ENCODE results near the gene PTPRN. TPM values are rescaled to one million over a fixed set of nuclear protein-coding genes. Genes with fewer than 3 reads are reported as not detected.
A peak's percentile ranks its signal among the peaks of the same experiment; 100 is the strongest.

The PTPRN gene
- total and polyA plus RNA-seq, 4 donors, result 0.11 to 2.6 (median 0.22) TPM

GRCh38 chr2:219350710-219351221, 41.6 kb upstream of the PTPRN start:
- peaks cover 0 to 4% (median 0%) of the 10 kb centered on the region in 4 donors for H3K9me3 ChIP-seq (ENCODE audit: control insufficient read depth in 4 of 4, insufficient read depth in 3 of 4, low read length in 3 of 4)
- no peak for ATAC-seq (ENCODE audit: insufficient read depth, low FRiP score)
- no peaks in the 10 kb centered on the region for H3K36me3 ChIP-seq (ENCODE audit: control insufficient read depth in 4 of 4, insufficient read depth in 4 of 4, low read length in 4 of 4)
- H3K27me3 ChIP-seq (ENCODE audit: control insufficient read depth in 3 of 3, insufficient read depth in 3 of 3, low read length in 2 of 3), result peaks cover 0 to 38% (median 2%) of the 10 kb centered on the region in 3 donors
- DNase-seq, result no peak
- H3K9ac ChIP-seq (ENCODE audit: insufficient read depth in 1 of 2, low read length in 2 of 2), result no peak overlapping the region
- 53 to 54% methylated on average over 4 of the region's 4 CpGs for WGBS, 2 donors
- no peak overlapping the region for H3K4me3 ChIP-seq
- no peak for TF ChIP-seq CTCF (IDR thresholded peaks at IDR 0.05; ENCODE audit: control extremely low read depth, extremely low read depth)
- H3K4me1 ChIP-seq (ENCODE audit: control insufficient read depth in 5 of 5, insufficient read depth in 5 of 5, low read length in 5 of 5), result no peaks in the 10 kb centered on the region
- H3K27ac ChIP-seq (ENCODE audit: low read depth in 1 of 2, low read length in 1 of 2), result no peak overlapping the region

GRCh38 chr2:219350215-219350614, 41.0 kb upstream of the PTPRN start:
- no peak for ATAC-seq (ENCODE audit: insufficient read depth, low FRiP score)
- H3K4me1 ChIP-seq (ENCODE audit: control insufficient read depth in 5 of 5, insufficient read depth in 5 of 5, low read length in 5 of 5), result peaks cover 0 to 4% (median 0%) of the 10 kb centered on the region in 5 donors
- TF ChIP-seq CTCF (IDR thresholded peaks at IDR 0.05; ENCODE audit: control extremely low read depth, extremely low read depth), result no peak
- DNase-seq, result no peak
- H3K4me3 ChIP-seq, result no peak overlapping the region
- peaks cover 0 to 4% (median 0%) of the 10 kb centered on the region in 4 donors for H3K9me3 ChIP-seq (ENCODE audit: control insufficient read depth in 4 of 4, insufficient read depth in 3 of 4, low read length in 3 of 4)
- H3K36me3 ChIP-seq (ENCODE audit: control insufficient read depth in 4 of 4, insufficient read depth in 4 of 4, low read length in 4 of 4), result no peaks in the 10 kb centered on the region
- H3K27ac ChIP-seq (ENCODE audit: low read depth in 1 of 2, low read length in 1 of 2), result no peak overlapping the region
- no peak overlapping the region for H3K9ac ChIP-seq (ENCODE audit: insufficient read depth in 1 of 2, low read length in 2 of 2)
- 81 to 85% methylated on average over 3 of the region's 3 CpGs for WGBS, 2 donors
- H3K27me3 ChIP-seq (ENCODE audit: control insufficient read depth in 3 of 3, insufficient read depth in 3 of 3, low read length in 2 of 3), result peaks cover 0 to 34% (median 2%) of the 10 kb centered on the region in 3 donors

- Histone ChIP-seq H3K27ac (ENCODE audit: low read depth in 1 of 2, low read length in 1 of 2) (no peak overlapping the region), H3K27me3 (ENCODE audit: control insufficient read depth in 3 of 3, insufficient read depth in 3 of 3, low read length in 2 of 3) (peaks cover 0 to 12% (median 0%) of the 10 kb centered on the region in 3 donors), H3K36me3 (ENCODE audit: control insufficient read depth in 4 of 4, insufficient read depth in 4 of 4, low read length in 4 of 4) (peaks cover 0 to 1% (median 0%) of the 10 kb centered on the region in 4 donors), H3K4me3 (no peak overlapping the region), H3K9ac (ENCODE audit: insufficient read depth in 1 of 2, low read length in 2 of 2) (no peak overlapping the region), H3K4me1 (ENCODE audit: control insufficient read depth in 5 of 5, insufficient read depth in 5 of 5, low read length in 5 of 5) (peaks cover 0 to 13% (median 2%) of the 10 kb centered on the region in 5 donors), H3K9me3 (ENCODE audit: control insufficient read depth in 4 of 4, insufficient read depth in 3 of 4, low read length in 3 of 4) (peaks cover 0 to 3% (median 0%) of the 10 kb centered on the region in 4 donors)
- DNase-seq, result peak; percentile 73 to 92 (median 86)
- no peak for TF ChIP-seq CTCF (IDR thresholded peaks at IDR 0.05; ENCODE audit: control extremely low read depth, extremely low read depth)
- 42 to 45% methylated on average over 6 of the region's 6 CpGs for WGBS, 2 donors
- ATAC-seq (ENCODE audit: insufficient read depth, low FRiP score), result no peak
Measured at GRCh38 chr2:219344751-219345430, 35.7 kb upstream of the PTPRN start.
